ENCODE measurements around the gene DPF3.

The DPF3 gene

GRCh38 chr14:72893636-72894322 is at the start of gene DPF3:
Gene DPF3 (minus strand): TSS chr14:72894101. CDS start chr14:72894088, 13 bp downstream.
- DNase-seq, result peak; percentile 45 to 97 (median 92)

GRCh38 chr14:72942934-72943333 is 49.0 kb upstream of the DPF3 start:
- DNase-seq, result no peak

- DNase-seq, result peak in 5 of 56 donors; percentile 5 to 15 (median 10)
These were observed 47.5 kb upstream of the DPF3 start for GRCh38 chr14:72941286-72941985.

DNA sequence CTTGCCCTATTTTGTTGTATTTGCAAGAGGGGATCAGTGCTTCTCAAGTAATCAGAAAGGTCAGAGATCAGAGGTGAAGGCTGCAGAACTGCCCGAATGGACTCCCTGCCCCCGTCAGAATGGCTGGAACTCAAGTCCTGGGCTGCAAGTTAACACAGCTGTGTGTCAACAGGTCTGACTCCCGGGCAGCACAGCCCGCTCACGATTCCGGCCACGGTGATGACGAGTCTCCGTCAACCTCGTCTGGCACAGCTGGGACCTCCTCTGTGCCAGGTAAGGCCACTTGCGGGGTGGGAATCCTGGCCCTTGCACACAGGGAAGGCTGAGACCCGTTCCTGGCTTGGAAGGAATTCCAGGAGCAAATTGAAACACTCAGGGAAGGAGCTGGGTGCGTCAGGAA is 45.7 kb upstream of the DPF3 start:
- DNase-seq, result no peak

GRCh38 chr14:72932893-72933292 is 39.0 kb upstream of the DPF3 start:
- no peak for DNase-seq

DNA sequence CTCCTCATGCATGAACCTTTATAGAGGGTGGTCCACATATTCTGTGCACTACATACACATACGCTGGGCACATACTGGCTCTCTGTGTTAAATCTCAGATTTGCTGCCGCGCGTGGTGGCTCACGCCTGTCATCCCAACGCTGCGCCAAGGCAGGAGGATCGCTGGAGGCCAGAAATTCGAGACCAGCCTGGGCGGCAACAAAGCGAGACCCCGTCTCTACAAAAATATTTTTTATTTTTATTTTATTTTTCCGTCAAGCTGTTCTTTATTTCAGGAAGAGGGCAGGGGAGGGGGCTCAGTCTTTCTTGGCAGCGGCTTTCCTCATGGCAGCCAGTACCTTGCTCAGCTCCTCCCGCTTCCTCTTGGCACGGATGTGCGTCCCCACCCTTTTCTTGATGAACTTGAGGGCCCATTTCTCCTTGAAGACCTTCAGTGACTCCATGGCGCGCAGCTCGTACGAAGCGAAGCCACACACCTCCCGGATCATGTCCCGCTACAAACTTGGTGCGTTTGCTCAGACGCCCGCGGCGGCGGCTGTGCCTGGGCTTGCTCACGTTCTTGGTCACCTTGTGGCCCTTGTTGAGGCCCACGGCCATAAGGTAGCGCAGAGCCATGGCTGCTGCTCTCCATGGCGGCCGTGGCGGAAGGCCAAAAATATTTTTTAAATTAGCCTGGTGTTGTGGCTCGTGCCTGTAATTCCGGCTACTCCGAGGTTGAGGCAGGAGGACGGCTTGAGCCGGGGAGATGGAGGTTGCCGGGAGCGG is 35.6 kb upstream of the DPF3 start:
- DNase-seq, result no peak

- no peak for DNase-seq
These were observed 35.0 kb upstream of the DPF3 start for GRCh38 chr14:72928872-72929271.

GRCh38 chr14:72926292-72927028 is 32.6 kb upstream of the DPF3 start, which contains the start of gene DCAF4:
Gene DCAF4 (plus strand): TSS chr14:72926464. CDS start chr14:72937979, 11,515 bp downstream.
- peak; percentile 69 to 98 (median 91) for DNase-seq

- DNase-seq, result no peak
These were observed 32.0 kb upstream of the DPF3 start for GRCh38 chr14:72925815-72926291.

DNA sequence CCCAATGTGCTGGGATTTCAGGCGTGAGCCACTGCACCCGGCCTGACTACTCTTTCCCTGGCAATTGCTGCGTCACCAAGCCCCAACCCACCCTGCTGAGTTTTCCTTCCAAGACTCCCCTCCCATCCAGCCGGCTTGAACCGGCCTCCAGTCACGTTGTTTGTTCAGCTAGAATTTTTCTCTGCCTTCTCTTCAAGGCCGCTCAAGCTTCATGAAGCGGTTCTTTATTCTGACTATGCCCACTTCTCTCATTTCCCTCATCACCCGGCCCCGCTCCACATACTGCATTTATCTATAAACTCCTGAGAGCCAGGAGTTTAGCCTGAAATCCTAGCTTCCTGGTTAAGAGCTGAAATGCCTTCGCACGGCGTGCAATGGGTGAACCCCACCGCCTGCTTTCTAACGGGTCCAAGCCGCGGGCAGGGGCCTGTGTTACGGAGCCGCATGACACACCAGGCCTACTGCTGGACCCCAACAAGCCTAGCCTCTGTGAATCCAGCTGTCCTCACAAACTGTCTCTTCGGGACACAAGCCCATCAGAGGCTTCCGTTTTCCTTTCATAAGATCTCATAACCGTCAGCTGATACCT is 31.4 kb upstream of the DPF3 start:
- DNase-seq, result peak in 1 of 56 donors; percentile 4

- DNase-seq, result peak in 1 of 56 donors; percentile 15
These were observed 30.4 kb upstream of the DPF3 start for GRCh38 chr14:72924337-72924736.

DNA sequence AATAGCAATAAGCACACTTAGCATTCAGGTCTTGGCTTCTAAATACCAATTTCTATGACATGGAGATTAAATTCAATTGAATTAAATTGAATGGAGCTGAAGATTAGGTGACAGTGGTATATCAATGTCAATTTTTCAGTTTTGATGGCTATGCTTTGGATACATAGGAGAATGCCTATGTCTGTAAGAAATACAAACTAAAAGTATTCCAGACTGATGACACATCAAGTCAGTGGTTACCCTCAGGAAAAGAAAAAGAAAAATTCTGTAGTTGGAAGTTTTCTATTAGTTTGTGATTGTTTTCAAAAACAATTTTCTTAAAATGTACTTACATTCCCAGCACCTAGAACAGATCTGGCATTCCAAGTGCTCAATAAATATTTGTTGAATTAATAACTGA is 27.5 kb upstream of the DPF3 start:
- DNase-seq, result no peak

DNA sequence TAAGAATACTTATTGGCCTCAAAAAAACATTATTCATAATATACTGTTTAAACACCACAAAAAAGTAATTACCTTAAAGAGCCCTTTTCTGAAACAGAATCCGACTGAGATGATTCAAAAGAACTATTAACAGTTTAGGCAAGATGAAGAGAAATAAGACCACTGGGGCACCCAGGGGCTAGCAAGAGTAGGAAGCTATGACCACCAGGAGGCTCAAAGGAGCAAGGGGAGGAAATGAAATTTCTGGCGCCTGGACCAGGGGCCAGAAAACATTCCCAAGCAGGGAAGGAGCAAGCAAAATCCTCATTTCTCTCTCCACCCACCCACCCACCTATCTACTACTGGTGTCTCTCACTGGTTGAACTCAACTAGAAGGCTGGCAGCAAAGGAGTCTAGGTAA is 26.1 kb upstream of the DPF3 start:
- DNase-seq, result no peak

DNA sequence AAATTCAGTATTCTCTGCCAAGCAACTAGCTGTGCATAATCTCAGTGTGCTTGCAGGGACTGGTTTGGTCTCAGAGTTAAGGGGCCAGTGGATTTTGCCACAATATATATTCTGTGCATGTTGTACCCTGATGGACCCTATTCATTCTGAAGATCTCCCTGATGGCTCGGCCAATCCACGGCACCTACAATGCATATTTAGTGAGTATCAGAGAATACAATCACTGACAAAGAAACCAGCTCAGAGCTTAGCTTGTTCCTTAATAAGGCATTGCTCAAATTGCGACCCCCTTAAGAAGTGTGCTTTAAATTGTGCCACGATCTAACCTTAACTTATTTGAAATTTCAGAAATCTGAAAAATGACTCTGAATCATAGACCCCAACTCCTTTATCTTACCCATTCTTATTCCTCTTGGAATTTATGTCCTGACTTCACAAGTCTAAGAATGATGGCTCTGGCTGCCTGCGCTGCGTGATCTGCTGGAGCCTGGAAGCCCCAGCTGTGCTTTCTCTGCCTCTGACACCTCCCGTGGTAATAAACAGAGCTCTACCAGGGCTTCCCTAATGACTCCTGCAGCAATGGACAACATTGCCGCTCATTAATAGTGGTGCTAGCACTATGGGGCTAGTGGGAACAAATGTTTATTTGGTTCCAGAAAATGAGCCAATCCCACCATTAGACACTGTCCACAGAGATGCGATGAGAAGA is 23.3 kb upstream of the DPF3 start:
- no peak for DNase-seq

DNA sequence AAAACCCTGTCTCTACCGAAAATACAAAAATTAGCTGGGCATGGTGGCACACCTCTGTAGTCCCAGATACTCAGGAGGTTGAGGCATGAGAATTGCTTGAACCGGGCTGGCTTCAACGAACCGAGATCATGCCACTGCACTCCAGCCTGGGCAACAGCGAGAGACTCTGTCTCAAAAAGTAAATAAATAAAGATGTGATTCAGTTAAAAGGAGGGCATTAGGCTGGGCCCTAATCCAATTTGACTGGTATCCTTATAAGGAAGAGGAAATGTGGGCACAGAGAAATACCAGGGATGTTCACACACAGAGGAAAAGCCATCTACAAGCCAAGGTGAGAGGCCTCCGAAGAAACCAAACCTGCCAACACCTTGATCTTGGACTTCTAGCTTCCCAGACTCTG is 22.3 kb upstream of the DPF3 start:
- no peak for DNase-seq

GRCh38 chr14:72913809-72914208 is 19.9 kb upstream of the DPF3 start:
- no peak for DNase-seq

GRCh38 chr14:72909163-72909562 is 15.3 kb upstream of the DPF3 start:
- DNase-seq, result no peak

DNA sequence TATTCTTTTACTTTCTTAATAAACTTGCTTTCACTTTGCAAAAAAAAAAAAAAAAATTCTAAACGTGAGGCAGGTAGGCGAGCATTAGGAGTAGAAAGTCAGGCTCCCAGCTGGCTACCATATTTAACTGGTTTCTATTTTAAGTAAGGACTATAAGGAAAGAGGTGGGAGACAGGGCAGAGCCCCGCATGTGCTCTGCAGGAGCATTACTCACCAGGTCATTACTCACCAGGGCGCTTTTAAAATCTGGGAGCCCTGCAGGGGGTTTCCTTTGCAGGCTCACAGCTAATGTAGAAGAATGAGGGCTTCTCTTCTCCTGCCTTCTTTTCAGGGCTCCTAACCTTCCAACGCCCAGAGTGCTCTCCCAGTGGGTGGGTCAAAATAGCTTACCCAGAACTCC is 14.0 kb upstream of the DPF3 start:
- no peak for DNase-seq

GRCh38 chr14:72906879-72907278 is 13.0 kb upstream of the DPF3 start:
- no peak for DNase-seq

DNA sequence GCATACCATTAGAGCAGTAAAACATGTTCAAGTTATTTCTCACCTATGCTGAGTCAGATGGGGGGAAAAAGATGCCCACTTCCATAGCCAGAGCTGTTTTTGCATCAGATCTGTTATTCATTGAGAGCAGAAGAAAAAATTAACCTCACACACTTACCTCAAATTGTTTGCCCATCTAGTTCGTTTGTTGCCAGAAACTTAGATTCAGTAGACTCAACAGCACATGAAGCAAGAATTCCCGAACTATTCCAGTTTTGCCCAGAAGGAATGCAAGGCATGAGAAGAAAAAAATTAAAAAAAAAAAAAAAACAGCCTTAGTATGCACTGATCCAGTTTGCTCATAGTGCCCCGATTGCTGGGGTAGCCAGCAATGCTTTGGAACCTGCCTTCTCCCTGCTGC is 12.4 kb upstream of the DPF3 start:
- no peak for DNase-seq
